Muscle layer of duodenum (tissue), 2 donors: ENCODE data around the gene LRRFIP2.
A peak's percentile ranks its signal among the peaks of the same experiment; 100 is the strongest.

Experiments used
- H3K27ac ChIP-seq: one replicate; pipeline ENCODE4 v1.7.0; 2013; ENCODE audit warnings: mild to moderate bottlenecking, low read length
- H3K27me3 ChIP-seq: one replicate; pipeline ENCODE4 v1.7.0; 2013; ENCODE audit warnings: low read depth, mild to moderate bottlenecking, control low read depth, low read length
- H3K36me3 ChIP-seq, 2 donors: one replicate each; pipeline ENCODE4 v1.7.0; 2013; ENCODE audit warnings: low read length in 2 of 2, control low read depth in 1 of 2, mild to moderate bottlenecking in 1 of 2; ENCODE audit not compliant: insufficient read depth in 2 of 2, control insufficient read depth in 1 of 2
- H3K4me1 ChIP-seq, 2 donors: one replicate each; pipeline ENCODE4 v1.7.0; 2013; ENCODE audit warnings: low read length in 2 of 2, mild to moderate bottlenecking in 2 of 2, control low read depth in 1 of 2, moderate library complexity in 1 of 2; ENCODE audit not compliant: insufficient read depth in 2 of 2, control insufficient read depth in 1 of 2
- H3K4me3 ChIP-seq, 2 donors: one replicate each; pipeline ENCODE4 v1.7.0; 2013; ENCODE audit warnings: low read length in 2 of 2, low read depth in 1 of 2, mild to moderate bottlenecking in 1 of 2
- H3K9me3 ChIP-seq, 2 donors: one replicate each; pipeline ENCODE4 v1.7.0; 2013; ENCODE audit warnings: low read length in 2 of 2, control low read depth in 1 of 2, mild to moderate bottlenecking in 1 of 2; ENCODE audit not compliant: control insufficient read depth in 1 of 2
- donor health status: healthy.

The LRRFIP2 gene

DNA sequence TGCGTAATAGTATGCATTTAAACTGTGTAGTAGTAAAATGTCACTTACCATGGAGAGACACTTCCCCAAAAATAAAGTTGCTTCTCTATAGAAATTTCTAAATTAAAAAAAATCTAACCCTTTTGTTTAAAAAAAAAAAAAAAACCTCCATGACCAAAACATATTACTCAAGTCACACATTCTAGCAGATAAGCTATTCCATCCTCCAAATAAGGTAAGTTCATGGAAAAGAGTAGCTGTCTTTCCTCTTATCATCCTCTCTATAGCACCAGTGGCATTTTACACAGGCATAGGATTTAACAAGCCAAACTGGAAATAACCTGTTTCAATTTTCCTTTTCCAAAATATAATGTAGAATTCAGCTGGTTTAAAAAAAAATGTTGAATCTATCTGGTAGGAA, 57.4 kb downstream of the LRRFIP2 start:
- Histone ChIP-seq H3K27ac (no peak overlapping the region), H3K4me3 (no peak overlapping the region), H3K9me3 (no peaks in the 10 kb centered on the region), H3K36me3 (peaks cover 3 to 4% of the 10 kb centered on the region in 2 donors), H3K27me3 (no peaks in the 10 kb centered on the region), H3K4me1 (peaks cover 0 to 6% of the 10 kb centered on the region in 2 donors)

DNA sequence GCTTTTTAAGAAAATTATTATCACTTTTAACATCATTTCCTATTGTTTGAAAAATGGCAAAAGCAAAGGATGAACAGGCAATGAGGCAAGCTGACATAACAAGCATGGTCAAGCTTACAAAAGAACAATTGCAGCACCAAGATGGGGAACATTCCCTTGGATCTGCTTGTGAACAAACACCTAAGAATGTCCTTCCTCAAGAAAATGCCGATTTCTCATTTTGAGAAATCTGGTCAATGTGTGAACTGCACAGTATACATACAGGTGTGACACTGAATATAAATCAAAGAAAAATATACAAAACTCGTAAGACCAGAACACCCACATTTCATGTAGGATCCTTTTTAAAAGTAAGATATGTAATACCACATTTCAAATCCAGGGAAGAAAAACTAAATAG, 58.9 kb downstream of the LRRFIP2 start:
- Histone ChIP-seq H3K9me3 (no peaks in the 10 kb centered on the region), H3K27ac (no peak overlapping the region), H3K36me3 (peaks cover 3 to 4% of the 10 kb centered on the region in 2 donors), H3K4me1 (peaks cover 0 to 6% of the 10 kb centered on the region in 2 donors), H3K4me3 (no peak overlapping the region), H3K27me3 (no peaks in the 10 kb centered on the region)

GRCh38 chr3:37114251-37115145, 59.9 kb downstream of the LRRFIP2 start:
- Histone ChIP-seq H3K27me3 (no peaks in the 10 kb centered on the region), H3K4me1 (peaks cover 0 to 6% of the 10 kb centered on the region in 2 donors), H3K4me3 (no peak overlapping the region), H3K27ac (peak overlapping the region; percentile 2), H3K36me3 (peaks cover 3 to 4% of the 10 kb centered on the region in 2 donors), H3K9me3 (no peaks in the 10 kb centered on the region)

- Histone ChIP-seq H3K4me1 (peaks cover 0 to 11% of the 10 kb centered on the region in 2 donors), H3K27ac (no peak overlapping the region), H3K9me3 (no peaks in the 10 kb centered on the region), H3K36me3 (peaks cover 3 to 4% of the 10 kb centered on the region in 2 donors), H3K27me3 (no peaks in the 10 kb centered on the region), H3K4me3 (no peak overlapping the region)
Measured at GRCh38 chr3:37112987-37113386, 61.4 kb downstream of the LRRFIP2 start.

DNA sequence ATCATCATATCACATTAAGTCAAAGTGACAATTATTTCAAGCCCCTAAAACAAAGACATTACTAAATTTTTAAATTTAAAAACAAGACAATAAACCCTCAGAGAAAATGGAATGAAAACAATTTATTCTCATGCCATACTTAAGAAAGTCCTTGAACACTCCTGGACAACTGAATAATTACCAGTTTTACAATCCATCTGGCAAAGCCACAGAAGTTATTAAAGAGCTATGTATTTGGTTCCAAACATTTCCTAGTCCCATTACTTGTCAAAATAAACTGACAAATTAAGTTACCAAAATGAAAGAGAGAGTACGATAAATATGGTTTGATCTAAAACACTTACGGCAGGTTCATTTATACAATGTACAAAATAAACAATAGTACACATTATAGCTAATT, 63.2 kb downstream of the LRRFIP2 start:
- Histone ChIP-seq H3K36me3 (peaks cover 3 to 4% of the 10 kb centered on the region in 2 donors), H3K27me3 (no peaks in the 10 kb centered on the region), H3K27ac (no peak overlapping the region), H3K9me3 (no peaks in the 10 kb centered on the region), H3K4me1 (peaks cover 0 to 11% of the 10 kb centered on the region in 2 donors), H3K4me3 (no peak overlapping the region)

GRCh38 chr3:37107846-37108245, 66.5 kb downstream of the LRRFIP2 start:
- no peaks in the 10 kb centered on the region for H3K36me3 ChIP-seq
- H3K9me3 ChIP-seq: no peaks in the 10 kb centered on the region
- peaks cover 0 to 11% of the 10 kb centered on the region in 2 donors for H3K4me1 ChIP-seq
- no peaks in the 10 kb centered on the region for H3K27me3 ChIP-seq
- no peak overlapping the region for H3K4me3 ChIP-seq
- H3K27ac ChIP-seq: no peak overlapping the region

GRCh38 chr3:37103103-37103808, 71.1 kb downstream of the LRRFIP2 start:
- Histone ChIP-seq H3K27me3 (no peaks in the 10 kb centered on the region), H3K4me3 (no peak overlapping the region), H3K27ac (no peak overlapping the region), H3K36me3 (no peaks in the 10 kb centered on the region), H3K9me3 (no peaks in the 10 kb centered on the region), H3K4me1 (no peaks in the 10 kb centered on the region)

DNA sequence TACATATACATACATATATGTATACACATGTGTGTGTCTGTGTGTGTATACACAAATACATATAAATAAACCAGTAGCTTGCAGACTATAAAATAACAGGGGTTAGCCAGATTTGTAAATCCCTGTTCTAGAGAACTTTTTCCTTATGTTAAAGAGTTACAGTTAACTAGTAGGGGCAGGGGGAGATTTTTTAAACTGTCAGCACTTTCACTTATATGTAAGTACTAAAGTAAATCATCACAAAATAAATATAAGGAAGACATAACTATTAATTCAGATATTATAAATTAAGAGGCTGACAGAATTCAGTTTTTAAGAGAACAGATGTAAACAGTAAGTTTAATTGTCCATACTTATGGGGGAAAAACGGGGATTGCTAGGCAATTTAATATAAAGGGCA, 74.0 kb downstream of the LRRFIP2 start:
- no peaks in the 10 kb centered on the region for H3K36me3 ChIP-seq
- no peak overlapping the region for H3K4me3 ChIP-seq
- no peaks in the 10 kb centered on the region for H3K4me1 ChIP-seq
- H3K9me3 ChIP-seq: no peaks in the 10 kb centered on the region
- no peak overlapping the region for H3K27ac ChIP-seq
- H3K27me3 ChIP-seq: no peaks in the 10 kb centered on the region

GRCh38 chr3:37099469-37099868, 74.9 kb downstream of the LRRFIP2 start:
- Histone ChIP-seq H3K27ac (no peak overlapping the region), H3K27me3 (no peaks in the 10 kb centered on the region), H3K4me3 (no peak overlapping the region), H3K4me1 (no peaks in the 10 kb centered on the region), H3K9me3 (no peaks in the 10 kb centered on the region), H3K36me3 (no peaks in the 10 kb centered on the region)

GRCh38 chr3:37098884-37099283, 75.5 kb downstream of the LRRFIP2 start:
- no peak overlapping the region for H3K27ac ChIP-seq

DNA sequence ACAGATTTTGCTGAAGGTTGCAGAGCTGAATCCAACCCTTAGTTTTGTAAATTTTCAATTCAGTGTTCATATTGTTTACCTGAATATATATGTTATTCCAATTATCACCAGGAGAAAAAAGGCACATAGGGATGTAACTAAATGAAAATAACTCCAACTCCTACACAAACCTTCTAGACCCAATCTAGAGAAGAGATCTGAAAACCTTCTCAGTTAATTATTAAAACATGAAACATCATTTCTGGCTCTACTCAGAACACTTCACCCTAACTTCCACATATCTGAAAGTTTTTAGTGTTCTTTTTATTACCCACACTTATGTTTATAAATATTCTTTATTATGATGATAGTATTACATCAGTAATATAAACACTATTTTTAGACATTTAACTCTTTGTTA, 76.6 kb downstream of the LRRFIP2 start:
- Histone ChIP-seq H3K36me3 (peaks cover 0 to 7% of the 10 kb centered on the region in 2 donors), H3K9me3 (no peaks in the 10 kb centered on the region), H3K4me1 (no peaks in the 10 kb centered on the region), H3K27ac (no peak overlapping the region), H3K27me3 (no peaks in the 10 kb centered on the region), H3K4me3 (no peak overlapping the region)

More at GRCh38 chr3:37098884-37099283, 75.5 kb downstream of the LRRFIP2 start:
- no peaks in the 10 kb centered on the region for H3K4me1 ChIP-seq
- no peaks in the 10 kb centered on the region for H3K27me3 ChIP-seq
- no peak overlapping the region for H3K4me3 ChIP-seq
- no peaks in the 10 kb centered on the region for H3K9me3 ChIP-seq
- H3K36me3 ChIP-seq: peaks cover 0 to under 1% of the 10 kb centered on the region in 2 donors
